OCI-LY1 (cell line): ENCODE measurements around the gene PIN4.
"Not testable (repeated sequence)": the region's sequence is repeated elsewhere in the genome, so short reads cannot be mapped to it uniquely, and the experiment has no call there.

Source experiments
- H2AFZ ChIP-seq: fragments of 200-600 bp; sonication (generic), shearing (Covaris generic); 2 replicates; pipeline ENCODE4 v1.6.0; 2014; ENCODE audit warnings: antibody characterized with exemption, mild to moderate bottlenecking, low read length
- H3F3A ChIP-seq: fragments of 200-600 bp; sonication (generic), shearing (Covaris generic); 2 replicates; pipeline ENCODE4 v1.6.0; 2014; ENCODE audit warnings: mild to moderate bottlenecking, antibody characterized with exemption, low read length, moderate library complexity; ENCODE audit not compliant: insufficient read depth
- H3K27ac ChIP-seq: fragments of 200-600 bp; sonication (generic); 2 replicates; pipeline ENCODE4 v1.5.1; 2014; ENCODE audit warnings: low read length, mixed run types, mild to moderate bottlenecking, low read depth; ENCODE audit not compliant: poor library complexity, severe bottlenecking
- H3K27me3 ChIP-seq: fragments of 200-600 bp; sonication (generic); 2 replicates; pipeline ENCODE4 v1.6.0; 2014; ENCODE audit warnings: antibody characterized with exemption, mild to moderate bottlenecking, low read length, moderate library complexity; ENCODE audit not compliant: insufficient read depth
- H3K36me3 ChIP-seq: fragments of 200-600 bp; sonication (generic); 2 replicates; pipeline ENCODE4 v1.6.1; 2014; ENCODE audit warnings: mild to moderate bottlenecking, antibody characterized with exemption, low read length, moderate library complexity, mixed read lengths; ENCODE audit not compliant: insufficient read depth
- H3K4me1 ChIP-seq: fragments of 200-600 bp; sonication (generic); 2 replicates; pipeline ENCODE4 v1.5.1; 2014; ENCODE audit warnings: mild to moderate bottlenecking, low read length, moderate library complexity; ENCODE audit not compliant: insufficient read depth, severe bottlenecking
- H3K4me2 ChIP-seq: fragments of 200-600 bp; sonication (generic), shearing (Covaris generic); 2 replicates; pipeline ENCODE4 v1.6.1; 2014; ENCODE audit warnings: low read length
- H3K4me3 ChIP-seq: fragments of 200-600 bp; sonication (generic); 2 replicates; pipeline ENCODE4 v1.5.1; 2014; ENCODE audit warnings: low read length, low read depth, mild to moderate bottlenecking, mixed read lengths; ENCODE audit not compliant: poor library complexity, severe bottlenecking
- H3K79me2 ChIP-seq: fragments of 200-600 bp; shearing (Covaris generic); 2 replicates; pipeline ENCODE4 v1.6.1; 2016; ENCODE audit warnings: mixed run types, low read length, mixed read lengths; ENCODE audit not compliant: insufficient read depth
- H3K9ac ChIP-seq: fragments of 200-600 bp; sonication (generic), shearing (Covaris generic); 2 replicates; pipeline ENCODE4 v1.6.1; 2014; ENCODE audit warnings: mild to moderate bottlenecking, low read length, mixed read lengths
- H3K9me2 ChIP-seq: fragments of 200-600 bp; sonication (generic), shearing (Covaris generic); 2 replicates; pipeline ENCODE4 v1.6.1; 2014; ENCODE audit warnings: low read depth, mild to moderate bottlenecking, low read length, mixed read lengths
- H3K9me3 ChIP-seq: fragments of 200-600 bp; shearing (Covaris generic); 2 replicates; pipeline ENCODE4 v1.6.1; 2014; ENCODE audit warnings: low read length, mixed read lengths
- H4K20me1 ChIP-seq: fragments of 200-600 bp; sonication (generic), shearing (Covaris generic); 2 replicates; pipeline ENCODE4 v1.6.0; 2016; ENCODE audit warnings: mild to moderate bottlenecking, low read length; ENCODE audit not compliant: insufficient read depth
- EZH2 ChIP-seq: fragments of 200-600 bp; sonication (generic), shearing (Covaris generic); IDR thresholded peaks from 2 replicates; pipeline ENCODE4 v1.8.0; 2017; ENCODE audit warnings: borderline replicate concordance, mixed run types, mild to moderate bottlenecking, antibody characterized with exemption, low read length, moderate library complexity, mixed read lengths
- TF ChIP-seq, protein P1 (sequence below): fragments of 200-600 bp; sonication (generic), shearing (Covaris generic); IDR thresholded peaks from 2 replicates; pipeline ENCODE4 v1.5.1; 2017; ENCODE audit warnings: mild to moderate bottlenecking, antibody characterized with exemption, low read length, moderate library complexity, mixed read lengths

The PIN4 gene

DNA sequence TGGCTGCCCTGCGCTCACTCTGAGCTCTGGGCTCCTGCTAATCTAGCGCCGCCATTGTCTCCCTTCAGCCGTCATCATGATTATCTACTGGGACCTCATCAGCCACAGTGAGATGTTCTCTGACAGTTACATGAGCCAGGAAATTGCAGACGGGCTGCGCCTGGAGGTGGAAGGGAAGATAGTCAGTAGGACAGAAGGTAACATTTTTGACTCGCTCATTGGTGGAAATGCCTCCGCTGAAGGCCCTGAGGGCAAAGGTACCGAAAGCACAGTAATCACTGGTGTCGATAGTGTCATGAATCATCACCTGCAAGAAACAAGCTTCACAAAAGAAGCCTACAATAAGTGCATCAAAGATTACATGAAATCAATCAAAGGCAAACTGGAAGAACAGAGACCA is 21.8 kb upstream of the PIN4 start:
- no peak overlapping the region for H2AFZ ChIP-seq
- H4K20me1 ChIP-seq, result no peaks in the 10 kb centered on the region
- H3F3A ChIP-seq, result no peaks in the 10 kb centered on the region
- no peaks in the 10 kb centered on the region for H3K79me2 ChIP-seq
- no peak overlapping the region for H3K4me2 ChIP-seq
- H3K9ac ChIP-seq, result no peak overlapping the region
- no peaks in the 10 kb centered on the region for H3K9me2 ChIP-seq
- TF ChIP-seq, protein P1, sequence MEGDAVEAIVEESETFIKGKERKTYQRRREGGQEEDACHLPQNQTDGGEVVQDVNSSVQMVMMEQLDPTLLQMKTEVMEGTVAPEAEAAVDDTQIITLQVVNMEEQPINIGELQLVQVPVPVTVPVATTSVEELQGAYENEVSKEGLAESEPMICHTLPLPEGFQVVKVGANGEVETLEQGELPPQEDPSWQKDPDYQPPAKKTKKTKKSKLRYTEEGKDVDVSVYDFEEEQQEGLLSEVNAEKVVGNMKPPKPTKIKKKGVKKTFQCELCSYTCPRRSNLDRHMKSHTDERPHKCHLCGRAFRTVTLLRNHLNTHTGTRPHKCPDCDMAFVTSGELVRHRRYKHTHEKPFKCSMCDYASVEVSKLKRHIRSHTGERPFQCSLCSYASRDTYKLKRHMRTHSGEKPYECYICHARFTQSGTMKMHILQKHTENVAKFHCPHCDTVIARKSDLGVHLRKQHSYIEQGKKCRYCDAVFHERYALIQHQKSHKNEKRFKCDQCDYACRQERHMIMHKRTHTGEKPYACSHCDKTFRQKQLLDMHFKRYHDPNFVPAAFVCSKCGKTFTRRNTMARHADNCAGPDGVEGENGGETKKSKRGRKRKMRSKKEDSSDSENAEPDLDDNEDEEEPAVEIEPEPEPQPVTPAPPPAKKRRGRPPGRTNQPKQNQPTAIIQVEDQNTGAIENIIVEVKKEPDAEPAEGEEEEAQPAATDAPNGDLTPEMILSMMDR, result no peak
- no peak for TF ChIP-seq EZH2
- no peaks in the 10 kb centered on the region for H3K4me1 ChIP-seq
- H3K36me3 ChIP-seq, result no peaks in the 10 kb centered on the region
- no peaks in the 10 kb centered on the region for H3K9me3 ChIP-seq
- no peak overlapping the region for H3K4me3 ChIP-seq
- no peaks in the 10 kb centered on the region for H3K27me3 ChIP-seq
- no peak overlapping the region for H3K27ac ChIP-seq

DNA sequence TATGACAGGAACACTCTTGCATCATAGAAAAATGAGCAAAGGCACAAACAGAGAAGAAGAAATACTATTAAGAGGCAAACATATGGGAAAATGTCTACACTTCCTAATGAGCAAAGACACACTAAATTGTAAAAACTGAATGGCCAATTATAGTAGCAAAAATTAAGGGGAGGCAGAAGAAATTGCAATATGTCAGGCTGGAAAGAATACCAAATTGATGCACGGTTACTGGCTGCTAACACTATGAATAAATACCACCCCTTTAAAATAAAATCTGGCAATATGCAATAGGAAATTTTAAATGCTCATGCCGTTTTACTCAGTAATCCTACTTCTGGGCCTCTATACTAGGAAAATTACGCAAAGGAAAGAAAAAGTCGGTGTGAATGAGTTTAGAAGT is 16.0 kb upstream of the PIN4 start:
- Histone ChIP-seq H2AFZ (no peak overlapping the region), H3K27ac (no peak overlapping the region), H3K4me2 (no peak overlapping the region), H3K4me1 (peaks cover 5% of the 10 kb centered on the region), H3K9me2 (no peaks in the 10 kb centered on the region), H3K4me3 (no peak overlapping the region), H4K20me1 (no peaks in the 10 kb centered on the region), H3K36me3 (no peaks in the 10 kb centered on the region), H3K9ac (no peak overlapping the region), H3K9me3 (no peaks in the 10 kb centered on the region), H3K27me3 (no peaks in the 10 kb centered on the region), H3K79me2 (no peaks in the 10 kb centered on the region), H3F3A (no peaks in the 10 kb centered on the region)
- no peak for TF ChIP-seq EZH2
- TF ChIP-seq, protein P1, result no peak

DNA sequence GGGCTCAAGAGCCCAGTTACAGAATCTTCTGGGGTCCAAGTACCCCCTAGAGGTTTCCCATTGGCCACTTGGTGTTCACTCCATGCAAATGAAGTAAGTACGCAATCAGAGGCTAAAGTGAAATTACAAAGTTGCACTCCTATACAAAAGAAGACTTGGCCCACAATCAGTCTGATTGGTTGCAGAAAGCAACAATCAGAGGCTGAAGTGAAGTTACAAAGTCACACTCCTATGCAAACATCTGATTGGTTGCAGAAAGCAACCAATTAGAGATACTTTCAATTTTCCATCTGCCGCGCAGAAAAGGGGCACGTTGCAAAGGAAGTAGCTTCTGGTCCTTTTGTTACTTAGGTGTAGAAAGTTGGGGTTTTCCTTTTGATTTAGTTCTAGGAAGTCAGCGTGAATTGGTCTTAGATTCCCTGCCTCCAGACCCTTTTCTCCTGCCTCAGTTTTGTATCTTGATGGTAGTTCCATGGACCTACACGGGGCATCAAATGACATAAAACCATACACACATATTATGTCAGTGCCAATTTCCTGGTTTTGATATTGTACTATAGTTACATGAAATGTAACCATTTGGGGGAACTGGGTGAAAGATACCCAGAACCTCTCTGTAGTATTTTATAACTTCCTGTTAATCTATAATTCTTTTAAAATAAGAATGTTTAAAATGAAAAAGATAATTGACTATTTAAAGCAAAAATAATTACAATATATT is 12.4 kb upstream of the PIN4 start:
- Histone ChIP-seq H3K36me3 (no peaks in the 10 kb centered on the region), H3K4me2 (peak overlapping the region; percentile 47), H4K20me1 (no peaks in the 10 kb centered on the region), H3K27ac (no peak overlapping the region), H3K27me3 (no peaks in the 10 kb centered on the region), H2AFZ (no peak overlapping the region), H3K4me3 (peak overlapping the region; percentile 19), H3K79me2 (no peaks in the 10 kb centered on the region), H3F3A (no peaks in the 10 kb centered on the region), H3K9me3 (no peaks in the 10 kb centered on the region), H3K9me2 (no peaks in the 10 kb centered on the region), H3K9ac (no peak overlapping the region), H3K4me1 (peaks cover 5% of the 10 kb centered on the region)
- TF ChIP-seq, protein P1, result no peak
- TF ChIP-seq EZH2, result no peak

DNA sequence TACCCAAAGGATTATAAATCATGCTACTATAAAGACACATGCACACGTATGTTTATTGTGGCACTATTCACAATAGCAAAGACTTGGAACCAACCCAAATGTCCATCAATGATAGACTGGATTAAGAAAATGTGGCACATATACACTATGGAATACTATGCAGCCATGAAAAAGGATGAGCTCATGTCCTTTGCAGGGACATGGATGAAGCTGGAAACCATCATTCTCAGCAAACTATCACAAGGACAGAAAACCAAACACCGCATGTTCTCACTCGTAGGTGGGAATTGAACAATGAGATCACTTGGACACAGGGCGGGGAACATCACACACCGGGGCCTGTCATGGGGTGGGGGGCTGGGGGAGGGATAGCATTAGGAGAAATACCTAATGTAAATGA is 5.3 kb upstream of the PIN4 start:
- H3K4me3 ChIP-seq, H3K27ac ChIP-seq, H3F3A ChIP-seq, H3K79me2 ChIP-seq, H3K4me2 ChIP-seq, H3K9me2 ChIP-seq, H2AFZ ChIP-seq, H4K20me1 ChIP-seq, H3K4me1 ChIP-seq, H3K36me3 ChIP-seq, H3K27me3 ChIP-seq, H3K9me3 ChIP-seq, H3K9ac ChIP-seq: not testable (repeated sequence)
